Medulla oblongata (tissue), 1 donor: ENCODE data around the gene ABCA1.
"Not testable (repeated sequence)": the region's sequence is repeated elsewhere in the genome, so short reads cannot be mapped to it uniquely, and the experiment has no call there.

Experiments
- DNase-seq: peaks from one replicate; pipeline ENCODE4 v3.0.0-alpha.2; 2015; ENCODE audit errors: extremely low spot score

ABCA1 gene

DNA sequence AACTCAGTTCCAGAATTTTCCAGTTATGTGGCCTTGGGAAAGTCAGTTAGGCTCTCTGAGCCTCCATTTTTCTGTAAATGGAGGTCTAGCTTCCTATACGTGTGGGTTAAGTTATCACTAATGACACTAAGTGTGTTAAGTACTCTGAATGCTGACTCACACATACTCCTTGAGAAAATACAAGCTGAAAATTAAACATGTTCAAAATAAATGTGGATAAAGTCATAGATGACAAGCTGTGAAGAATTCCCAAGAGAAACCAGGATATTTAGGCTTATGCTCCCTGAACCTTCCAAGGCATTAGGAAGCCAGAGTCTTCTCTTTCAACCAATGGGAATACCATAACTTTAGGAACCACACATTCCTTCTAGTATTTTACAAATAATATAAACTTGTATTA lies 58.1 kb downstream of the ABCA1 start:
- DNase-seq, result no peak

DNA sequence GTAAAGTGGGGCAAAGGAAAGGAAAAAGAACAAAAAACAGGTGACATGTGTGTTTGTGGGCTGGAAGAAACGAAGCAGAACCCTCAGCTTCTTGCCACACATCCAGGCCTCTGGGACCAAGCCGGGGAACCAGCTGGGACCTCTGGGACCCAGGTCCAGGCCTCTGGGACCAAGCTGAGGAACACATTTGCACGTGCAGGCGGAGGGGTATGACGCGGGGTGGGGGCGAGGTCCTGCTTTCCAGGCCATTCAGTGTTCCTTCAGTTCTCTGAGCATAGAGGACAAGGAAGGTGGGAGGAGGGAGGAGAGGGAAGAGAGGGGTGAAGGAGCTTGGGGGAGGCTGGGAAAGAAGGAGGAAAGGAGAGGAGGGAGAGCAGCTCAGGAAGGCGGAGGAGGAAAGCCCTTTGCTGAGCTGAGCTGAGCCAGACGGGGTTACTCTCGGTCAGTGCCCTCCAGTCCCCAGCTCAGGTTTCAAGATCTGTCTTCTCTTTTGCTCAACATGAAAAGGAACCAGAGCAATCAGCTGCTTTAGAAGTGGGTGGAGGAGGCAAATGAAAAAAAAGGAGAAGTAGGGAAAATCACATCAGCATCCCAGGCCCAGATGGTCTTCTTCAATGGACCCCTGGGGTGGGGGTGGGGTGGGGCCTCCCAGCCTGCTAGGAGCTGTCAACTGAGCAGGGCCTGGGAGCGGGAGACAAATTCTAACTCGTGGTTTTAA lies 59.1 kb downstream of the ABCA1 start:
- peak; percentile 86 for DNase-seq

DNA sequence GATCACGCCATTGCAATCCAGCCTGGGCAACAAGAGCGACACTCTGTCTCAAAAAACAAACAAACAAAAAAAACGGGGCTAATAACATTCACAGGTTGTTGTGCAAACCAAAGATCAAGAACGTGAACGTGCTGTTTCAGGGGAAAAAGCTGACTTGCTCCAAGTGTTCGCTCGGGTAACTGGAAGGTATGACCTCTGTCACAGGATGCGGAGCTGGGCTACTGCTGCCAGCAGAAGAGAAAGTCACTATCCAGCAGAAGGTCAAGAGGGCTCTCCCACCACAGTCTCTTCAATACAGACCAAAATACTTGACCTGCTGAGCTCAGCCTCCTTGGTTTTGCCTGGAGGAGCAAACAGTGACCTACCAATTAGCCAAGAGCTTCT lies 59.7 kb downstream of the ABCA1 start:
- DNase-seq, result no peak

DNA sequence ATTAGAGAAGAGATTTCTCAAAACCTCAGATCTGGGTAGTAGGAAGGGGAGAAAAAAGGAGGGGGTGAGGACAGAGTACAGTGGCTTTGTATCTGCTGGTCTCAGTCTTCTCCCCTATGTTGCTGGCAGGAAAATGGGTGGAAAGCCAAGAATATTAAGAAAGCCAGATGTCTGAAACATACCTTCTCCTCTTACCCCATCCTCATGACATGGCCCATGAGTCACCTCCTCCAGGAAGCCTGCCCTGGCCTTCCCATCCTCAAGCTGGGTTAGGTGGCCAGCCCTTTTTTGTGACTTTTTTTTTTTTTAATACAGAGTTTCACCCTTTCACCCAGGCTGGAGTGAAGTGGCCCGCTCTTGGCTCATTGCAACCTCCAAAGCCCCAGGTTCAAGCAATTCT lies 61.8 kb downstream of the ABCA1 start:
- DNase-seq, result no peak

DNA sequence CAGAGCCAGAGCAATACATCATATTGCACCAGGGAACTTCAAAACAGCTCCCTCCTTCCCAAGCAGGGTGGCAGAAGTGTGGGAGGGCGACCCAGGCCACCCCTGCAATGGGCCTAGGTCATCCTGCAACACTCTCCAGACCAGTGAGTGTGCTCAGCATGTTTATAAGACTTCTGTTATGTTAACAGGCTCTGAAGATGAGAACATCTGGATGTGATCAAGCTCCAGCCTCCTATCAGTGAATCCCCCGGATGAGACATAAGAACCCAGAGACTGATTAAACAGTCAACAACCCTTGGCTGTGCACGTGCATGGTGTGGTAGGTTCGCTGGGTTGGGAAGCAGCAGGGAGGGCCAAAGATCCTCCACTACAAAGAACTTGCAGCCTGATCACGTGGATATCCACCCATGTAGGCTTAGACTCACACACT lies 63.3 kb downstream of the ABCA1 start:
- no peak for DNase-seq

DNA sequence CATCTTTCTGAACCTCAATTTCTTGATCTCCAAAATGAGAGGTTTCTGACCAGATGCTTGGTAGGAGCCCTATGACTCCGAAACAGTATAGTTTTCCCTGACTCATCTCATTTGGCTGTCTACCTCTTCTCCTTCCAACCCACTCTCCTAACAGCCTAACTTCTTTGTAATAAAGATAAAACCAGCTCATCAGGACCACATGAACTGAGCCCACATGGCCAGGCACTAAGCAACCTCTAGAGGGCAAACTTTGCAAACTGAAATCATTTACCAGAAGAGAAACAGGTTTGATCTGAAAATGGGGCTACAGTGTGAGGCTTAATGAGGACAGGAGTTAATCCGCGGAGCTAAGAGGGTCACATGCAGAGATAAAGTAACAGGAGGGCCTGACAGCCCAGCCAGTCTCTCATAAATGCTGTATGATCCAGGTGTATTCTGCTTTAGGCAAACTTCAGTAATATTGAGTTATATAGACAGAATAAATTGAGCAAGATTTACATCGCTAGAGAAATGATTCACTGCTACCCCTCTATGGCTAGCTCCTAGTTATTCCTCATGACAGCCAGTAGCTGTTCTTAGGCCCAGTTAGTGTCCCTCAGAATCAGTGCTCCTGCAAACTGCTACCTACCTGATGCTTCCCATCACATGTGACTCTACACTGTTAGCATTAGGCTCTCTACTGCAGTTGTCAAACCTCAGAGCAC lies 64.6 kb downstream of the ABCA1 start:
- peak; percentile 88 for DNase-seq

DNA sequence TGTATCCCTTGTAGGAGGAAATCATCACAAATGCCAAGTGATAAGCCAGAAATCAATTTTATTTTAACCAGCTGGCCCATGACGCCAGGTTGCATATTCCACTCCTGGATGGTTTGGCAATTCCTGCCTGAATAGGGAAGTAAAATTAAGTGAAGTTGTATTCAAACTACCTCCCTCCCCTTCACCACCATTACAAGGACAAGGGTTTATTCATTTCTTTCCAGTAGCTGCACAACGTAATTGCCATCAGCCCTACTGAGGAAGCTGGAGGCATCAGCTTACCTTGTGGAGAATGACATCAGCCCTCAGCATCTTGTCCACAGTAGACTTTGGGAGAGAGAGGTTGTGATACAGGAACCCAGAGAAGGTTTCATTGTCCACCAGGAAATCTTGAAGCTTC lies 66.6 kb downstream of the ABCA1 start:
- no peak for DNase-seq

DNA sequence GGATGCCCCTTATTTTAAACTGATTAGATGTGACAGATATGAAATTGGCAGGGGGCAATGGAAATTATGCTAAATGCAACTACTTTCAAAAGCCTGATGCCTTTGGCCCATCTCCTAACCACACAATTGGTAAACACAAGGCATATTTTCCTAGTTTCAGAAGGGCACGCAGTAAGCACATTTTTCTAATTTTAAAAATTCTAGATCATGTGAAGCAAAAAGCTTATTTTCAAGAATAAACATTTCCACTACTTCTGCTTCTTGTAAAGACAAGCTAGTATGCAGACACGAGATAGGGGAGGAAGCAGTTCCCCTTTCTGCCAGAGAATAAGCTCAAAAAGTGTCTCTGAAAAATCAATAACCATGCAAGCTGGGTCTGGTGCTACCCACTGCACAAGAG lies 67.7 kb downstream of the ABCA1 start:
- peak; percentile 47 for DNase-seq

DNA sequence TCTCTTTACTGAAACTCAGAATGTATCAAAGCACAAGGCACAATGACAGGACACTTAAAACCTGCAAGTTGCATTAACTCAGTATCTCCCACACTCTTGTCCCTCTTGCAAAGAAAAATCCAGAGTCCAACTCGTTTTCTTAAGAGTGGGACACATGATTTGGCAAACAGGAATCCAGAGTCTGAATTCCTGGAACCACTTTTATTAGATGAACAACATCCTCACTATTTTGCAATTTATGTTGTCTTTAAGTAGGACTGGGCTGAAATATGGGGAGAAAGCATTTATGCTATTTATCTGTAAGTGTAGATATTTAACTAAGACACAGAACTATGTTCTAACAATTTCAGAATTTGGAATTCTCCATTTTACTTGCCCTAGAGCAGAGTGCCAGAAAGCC lies 69.1 kb downstream of the ABCA1 start:
- no peak for DNase-seq

DNA sequence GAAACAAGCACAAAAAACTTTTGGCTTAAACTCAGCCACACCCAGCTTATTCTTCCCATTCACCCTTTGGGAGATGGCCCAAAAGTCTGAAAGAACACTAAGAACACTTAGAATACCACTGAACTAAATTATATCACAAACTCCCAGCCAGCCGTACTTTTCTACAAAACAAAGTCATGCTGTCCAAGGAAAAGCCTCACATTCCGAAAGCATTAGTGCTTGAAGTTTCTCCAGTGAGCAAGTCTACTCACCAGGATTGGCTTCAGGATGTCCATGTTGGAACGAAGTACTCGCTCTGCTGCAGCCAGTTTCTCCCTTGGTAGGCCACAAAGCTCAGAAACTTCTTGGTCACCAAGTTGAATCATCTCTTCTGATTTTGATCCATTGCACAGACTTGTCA lies 69.7 kb downstream of the ABCA1 start:
- no peak for DNase-seq

DNA sequence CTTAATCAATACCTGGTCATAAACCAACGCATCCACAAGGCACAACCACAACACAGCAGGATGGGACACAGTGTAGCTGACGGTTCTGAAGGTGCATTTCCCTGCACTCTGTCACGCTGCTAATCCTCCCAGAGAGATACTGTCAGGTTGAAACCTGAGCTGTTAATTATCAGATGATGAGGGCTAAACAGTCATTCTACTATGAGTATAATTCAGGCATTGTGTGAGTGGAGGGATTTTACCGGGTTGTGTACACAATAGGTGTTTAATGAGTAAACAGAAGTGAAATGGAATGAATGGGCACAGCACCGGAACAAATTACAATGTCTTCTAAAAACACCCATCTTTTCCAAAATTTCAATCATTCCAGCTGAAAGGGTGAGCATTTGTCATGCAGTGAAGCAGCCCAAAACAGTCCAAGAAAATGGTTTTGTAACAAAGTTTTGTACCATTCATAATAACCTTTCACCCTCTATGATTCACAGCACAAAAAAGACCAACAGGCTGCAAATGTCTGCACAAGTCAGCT lies 71.5 kb downstream of the ABCA1 start:
- DNase-seq, result no peak

DNA sequence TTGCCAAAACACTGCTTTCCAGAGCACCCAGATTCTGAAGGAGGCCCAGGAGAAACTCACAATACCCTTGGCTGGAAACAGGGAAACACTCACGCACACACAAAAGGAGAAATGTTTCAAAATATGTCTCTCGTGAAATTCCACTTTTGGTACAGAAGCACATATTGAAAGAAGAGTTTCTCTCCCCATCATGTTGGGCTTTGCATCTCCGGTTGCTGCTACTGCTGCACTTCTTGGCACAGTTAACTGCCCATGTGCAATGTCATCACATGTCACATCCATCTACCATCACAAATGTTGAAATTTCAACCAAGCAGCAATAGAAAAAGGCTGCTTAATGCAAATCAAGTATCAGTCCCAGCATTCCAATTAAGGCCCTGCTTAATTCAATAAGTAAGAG lies 72.1 kb downstream of the ABCA1 start:
- no peak for DNase-seq

DNA sequence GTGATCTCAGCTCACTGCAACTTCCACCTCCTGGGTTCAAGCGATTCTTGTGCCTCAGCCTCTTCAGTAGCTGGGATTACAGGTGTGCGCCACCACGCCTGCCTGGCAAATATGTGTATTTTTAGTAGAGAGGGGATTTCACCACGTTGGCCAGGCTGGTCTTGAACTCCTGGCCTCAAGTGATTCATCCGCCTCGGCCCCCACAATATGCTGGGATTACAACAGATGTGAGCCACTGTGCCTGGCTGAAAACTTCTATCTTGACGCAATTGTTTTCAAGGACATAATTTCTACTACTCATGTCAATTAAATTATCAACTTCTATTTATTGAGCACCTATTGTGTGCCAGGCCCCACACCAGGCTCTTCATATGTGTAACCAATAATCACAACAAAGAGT lies 72.7 kb downstream of the ABCA1 start:
- not testable (repeated sequence) for DNase-seq

DNA sequence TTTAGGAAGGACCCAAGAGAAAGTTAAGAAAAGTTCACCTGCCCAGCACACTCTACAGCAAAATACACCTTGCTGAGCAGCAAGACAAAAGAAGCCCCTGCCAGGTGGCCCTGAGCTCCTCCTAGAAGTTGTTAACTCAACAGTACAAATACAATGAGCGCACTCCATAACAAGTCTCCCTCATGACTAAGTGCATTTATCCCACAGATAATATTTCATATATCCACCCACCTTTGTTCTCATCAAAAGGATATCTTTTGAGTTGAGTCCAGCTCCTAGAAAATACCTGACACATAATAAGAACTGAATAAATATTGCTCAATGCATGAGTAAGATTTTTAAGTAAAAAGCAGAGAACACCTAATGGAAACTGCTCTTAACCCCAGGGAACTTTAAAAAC lies 73.3 kb downstream of the ABCA1 start:
- DNase-seq, result no peak

DNA sequence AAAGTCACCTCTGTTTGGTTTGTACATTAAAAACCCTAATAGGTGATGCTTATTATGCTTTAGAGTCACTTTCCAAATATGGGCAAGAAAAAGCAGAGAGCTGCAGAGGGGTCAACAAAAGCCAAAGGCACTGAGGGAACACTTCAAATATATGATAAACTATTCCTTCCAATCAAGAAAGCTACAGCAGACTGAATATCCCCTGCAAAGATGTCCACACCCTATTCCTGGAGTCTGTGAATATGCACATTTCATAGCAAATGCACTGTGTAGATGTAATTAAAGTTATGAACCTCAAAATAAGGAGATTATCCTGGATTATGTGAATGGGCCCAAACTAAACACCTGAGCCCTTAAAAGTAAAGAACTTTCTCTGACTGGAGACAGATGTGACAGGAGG lies 74.3 kb downstream of the ABCA1 start:
- no peak for DNase-seq

DNA sequence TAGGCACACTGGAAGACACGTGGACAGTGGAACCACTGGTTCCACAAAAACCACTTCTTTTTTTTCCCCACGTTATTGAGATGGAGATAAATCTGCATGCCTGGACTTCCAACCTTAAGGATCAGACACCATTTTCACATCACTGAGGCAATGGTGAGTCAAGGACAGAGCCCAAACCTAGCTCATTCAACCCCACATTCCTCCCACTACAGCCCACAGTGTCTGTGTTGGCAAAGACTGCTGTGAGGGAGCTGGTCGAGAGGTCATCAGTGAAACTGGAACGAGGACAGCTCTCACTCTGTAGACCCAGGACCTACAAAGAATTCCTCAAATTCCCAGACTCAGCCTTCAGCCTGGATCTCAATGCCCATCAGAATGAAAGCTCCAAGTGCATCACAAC lies 74.8 kb downstream of the ABCA1 start:
- DNase-seq, result no peak

DNA sequence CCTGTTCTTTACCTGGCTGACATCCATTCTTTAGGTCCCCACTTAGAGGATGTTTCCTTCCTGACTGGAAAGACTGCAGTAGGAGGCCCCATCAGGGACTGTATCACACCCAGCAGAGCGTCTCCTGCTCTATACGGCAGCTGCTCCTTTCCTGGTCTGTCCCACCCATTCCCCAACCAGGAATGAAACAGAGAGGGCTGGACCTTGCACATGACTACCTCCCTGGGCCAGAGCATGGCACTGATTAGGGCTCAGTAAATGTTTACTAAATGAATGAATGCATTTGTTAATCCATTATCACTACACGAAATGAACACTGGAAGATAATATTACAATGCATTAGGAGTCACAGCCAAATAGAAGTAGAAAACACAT lies 76.4 kb downstream of the ABCA1 start:
- no peak for DNase-seq

DNA sequence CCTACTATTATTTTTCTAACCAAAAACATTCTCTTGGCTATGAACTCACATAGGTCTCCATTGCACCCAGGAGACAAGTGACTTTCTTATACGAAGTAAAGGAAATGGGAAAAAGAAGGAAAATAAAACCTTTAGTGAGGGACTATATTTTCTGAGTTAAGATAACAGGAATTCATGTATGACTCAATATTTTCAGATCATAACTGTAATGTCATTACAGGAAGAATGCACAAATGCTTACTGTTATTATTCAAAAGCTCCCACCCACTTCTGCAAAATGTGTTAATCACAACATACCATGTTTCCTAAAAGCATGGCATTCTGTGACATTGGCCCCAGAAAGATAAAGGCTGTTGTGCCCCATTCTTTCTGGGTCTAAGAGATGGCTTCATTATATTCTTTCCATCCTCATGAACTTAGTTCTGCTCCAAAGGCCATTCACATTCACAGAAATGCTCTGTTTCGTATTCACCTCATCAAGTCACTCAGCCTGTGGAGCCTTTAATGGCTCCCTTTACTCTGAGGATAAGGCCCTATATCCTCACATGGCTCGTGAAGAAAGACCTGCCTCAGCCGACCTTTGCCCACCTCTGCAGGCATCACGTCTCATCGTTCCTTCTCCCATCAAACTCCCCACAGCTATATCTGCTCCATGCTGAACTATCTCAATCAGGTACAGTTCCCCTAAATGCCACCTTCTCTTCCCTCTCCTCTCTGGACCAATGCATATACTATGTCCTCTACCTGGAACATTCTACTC lies 77.0 kb downstream of the ABCA1 start:
- no peak for DNase-seq

DNA sequence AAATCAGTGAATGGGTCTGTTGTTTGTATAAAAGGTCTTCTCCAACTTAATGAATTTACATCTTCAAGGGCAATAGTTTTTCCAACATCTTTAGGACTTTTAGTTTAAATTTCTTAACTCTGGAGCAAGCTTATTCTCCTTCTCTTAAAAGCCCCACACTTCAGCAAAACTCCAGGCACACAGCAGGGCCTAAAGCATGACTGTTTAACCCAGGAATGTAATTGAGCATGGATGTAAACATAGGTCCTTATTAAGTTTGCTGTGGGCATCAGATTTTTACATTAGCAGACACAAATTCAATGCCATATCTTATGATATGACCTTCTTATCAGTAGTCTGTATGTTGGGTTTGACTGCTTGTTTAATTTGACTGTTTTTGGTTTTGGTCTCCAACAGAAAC lies 78.9 kb downstream of the ABCA1 start:
- no peak for DNase-seq

DNA sequence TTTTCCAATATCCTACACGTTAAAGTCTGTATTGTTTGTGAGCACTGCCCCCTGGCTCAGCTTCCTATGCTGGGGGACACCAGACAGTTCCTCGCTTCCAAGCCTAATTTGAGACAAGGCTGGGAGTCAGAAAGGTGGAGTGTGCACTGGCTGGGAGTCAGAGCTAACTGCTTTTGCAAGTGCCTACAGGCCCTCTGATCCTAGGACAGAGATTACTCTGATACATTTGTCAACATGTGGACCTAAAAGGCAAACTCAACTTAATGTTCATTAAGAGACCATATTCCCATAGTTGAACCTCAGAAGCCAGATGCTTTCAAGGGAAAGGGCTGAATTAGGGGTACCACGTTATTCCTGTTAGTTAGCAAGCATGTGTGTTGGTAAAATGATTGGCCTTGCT lies 83.2 kb downstream of the ABCA1 start:
- DNase-seq, result no peak

DNA sequence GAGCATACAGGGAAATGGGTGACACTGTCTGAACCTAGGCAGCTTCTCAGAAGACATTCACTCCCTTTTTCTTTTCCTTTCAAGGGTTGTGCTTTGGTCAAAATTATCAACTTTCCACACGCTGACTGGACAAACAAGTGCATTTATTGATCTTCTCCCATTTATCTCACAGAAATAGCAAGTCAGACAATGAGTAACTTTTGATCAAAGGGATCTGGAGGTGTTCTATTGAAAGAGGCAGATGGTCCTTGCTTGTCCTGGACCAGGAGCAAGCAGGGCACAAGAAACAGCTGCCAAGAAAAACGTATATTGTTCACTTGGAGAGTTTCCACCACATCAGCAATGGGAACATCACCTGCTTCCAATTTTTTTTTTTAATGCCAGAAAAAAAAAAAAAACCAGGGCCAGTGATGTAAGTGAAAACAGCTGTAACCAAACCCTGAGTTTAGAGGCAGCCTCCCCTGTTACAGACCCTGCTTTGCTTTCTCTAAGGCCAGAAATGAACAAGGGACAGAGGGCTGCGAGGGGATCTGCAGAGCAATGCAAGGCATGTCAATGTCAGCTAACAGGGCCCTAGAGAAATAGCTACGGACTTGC lies 84.2 kb downstream of the ABCA1 start:
- DNase-seq, result no peak

DNA sequence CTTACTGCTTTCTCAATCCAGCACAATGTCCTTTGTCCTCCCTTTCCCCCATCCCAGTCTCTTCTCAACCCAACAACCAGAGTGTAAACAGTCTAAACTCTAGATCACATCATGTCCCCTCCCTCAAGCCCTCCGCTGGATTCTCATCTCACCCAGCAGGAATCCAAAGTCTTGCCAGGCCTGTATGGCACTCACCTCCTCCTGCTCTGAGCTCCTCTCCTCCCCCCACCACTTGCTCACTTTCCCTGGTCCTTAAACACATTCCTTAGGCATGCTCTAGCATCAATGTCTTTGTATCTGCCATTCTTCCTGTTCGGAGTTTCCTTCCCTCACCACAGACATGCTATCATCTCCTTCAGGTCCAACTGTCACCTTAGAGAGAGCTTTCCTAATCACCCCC lies 85.3 kb downstream of the ABCA1 start:
- no peak for DNase-seq
